Measurements from ENCODE around the gene ADAM22.
A peak's percentile ranks its signal among the peaks of the same experiment; 100 is the strongest.

ADAM22 gene

DNA sequence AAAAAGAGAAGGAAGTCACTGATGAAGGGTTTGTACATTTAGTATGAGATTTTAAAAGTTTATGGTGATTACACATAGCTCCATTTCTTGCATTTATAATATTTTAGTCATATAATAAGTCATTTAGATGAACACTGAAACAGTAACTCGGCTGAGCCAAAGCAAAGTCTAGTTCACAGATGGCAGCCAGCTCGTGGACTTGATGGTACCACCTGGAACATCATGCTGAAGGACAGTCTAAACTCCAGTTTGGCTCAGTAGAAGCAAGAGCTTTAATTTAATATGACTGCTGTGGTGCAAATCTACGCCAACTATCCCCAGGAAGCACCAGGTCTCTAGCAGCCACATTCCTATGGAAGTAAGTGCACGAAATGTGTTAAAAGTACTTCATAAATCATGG is 269.4 kb downstream of the ADAM22 start:
- no peak overlapping the region for H3K9ac ChIP-seq (ENCODE audit: low read length)
- H3K27me3 ChIP-seq (replicated peaks; ENCODE audit: control insufficient read depth, insufficient read depth, low read length) = no peaks in the 10 kb centered on the region
- H3K4me1 ChIP-seq (ENCODE audit: control insufficient read depth, insufficient read depth, low read length) = no peaks in the 10 kb centered on the region
- no peaks in the 10 kb centered on the region for H3K9me3 ChIP-seq (ENCODE audit: control insufficient read depth, low read length)
- H3K4me3 ChIP-seq (ENCODE audit: low read length) = no peak overlapping the region
- peaks cover 60% of the 10 kb centered on the region for H3K36me3 ChIP-seq (ENCODE audit: control insufficient read depth, insufficient read depth, low read length, severe bottlenecking)
- no peak for DNase-seq (ENCODE audit: low read depth)

DNA sequence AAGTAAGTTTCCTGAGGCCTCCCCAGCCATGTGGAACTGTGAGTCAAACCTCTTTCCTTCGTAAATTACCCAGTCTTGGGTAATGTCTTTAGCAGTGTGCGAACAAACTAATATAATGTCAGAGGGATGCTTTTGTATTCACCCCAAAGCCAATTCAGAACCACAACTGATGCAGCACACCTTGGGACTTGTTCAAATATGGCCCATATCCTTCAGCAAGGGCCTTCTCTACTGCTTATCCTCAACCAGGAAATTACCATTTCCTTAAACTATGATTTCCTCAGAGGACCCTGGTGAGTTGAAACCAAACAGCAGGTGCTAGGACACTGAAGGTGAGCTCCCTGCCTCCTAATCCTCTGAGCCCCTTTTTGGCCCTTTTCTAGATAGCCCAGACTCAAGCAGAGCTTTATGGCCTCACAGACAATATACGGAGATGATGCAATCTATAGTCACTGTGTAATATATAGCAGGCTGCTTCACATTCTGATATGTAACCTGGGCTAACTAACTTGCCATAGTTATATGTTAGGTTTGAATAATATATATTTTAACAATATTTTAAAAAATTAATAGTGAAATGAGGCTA is 270.6 kb downstream of the ADAM22 start:
- DNase-seq (ENCODE audit: low read depth) = no peak

DNA sequence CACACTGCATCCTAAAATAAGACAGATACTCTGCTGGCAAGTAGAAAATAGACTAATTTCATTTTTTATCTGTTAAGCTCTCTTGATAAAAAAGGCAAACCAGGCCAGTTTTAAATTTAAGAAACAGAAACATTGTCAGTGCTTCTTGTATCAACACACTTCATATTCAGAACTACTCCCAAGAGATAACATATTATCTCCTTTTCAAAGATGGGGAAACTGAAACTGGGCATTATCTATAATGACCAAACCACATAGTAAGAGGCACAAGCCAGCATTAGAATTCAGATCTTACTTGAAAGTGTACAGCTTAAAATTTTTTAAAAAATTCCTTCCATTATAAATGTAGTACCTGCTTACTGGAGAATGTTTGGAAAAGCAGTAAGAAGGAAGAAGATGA is 271.1 kb downstream of the ADAM22 start:
- no peak overlapping the region for H3K4me3 ChIP-seq (ENCODE audit: low read length)
- no peaks in the 10 kb centered on the region for H3K27me3 ChIP-seq (replicated peaks; ENCODE audit: control insufficient read depth, insufficient read depth, low read length)
- no peak for DNase-seq (ENCODE audit: low read depth)
- H3K9ac ChIP-seq (ENCODE audit: low read length) = no peak overlapping the region
- no peaks in the 10 kb centered on the region for H3K9me3 ChIP-seq (ENCODE audit: control insufficient read depth, low read length)
- no peaks in the 10 kb centered on the region for H3K4me1 ChIP-seq (ENCODE audit: control insufficient read depth, insufficient read depth, low read length)
- peaks cover 77% of the 10 kb centered on the region for H3K36me3 ChIP-seq (ENCODE audit: control insufficient read depth, insufficient read depth, low read length, severe bottlenecking)

More for the DNA sequence above, 270.6 kb downstream of the ADAM22 start:
- H3K27me3 ChIP-seq (replicated peaks; ENCODE audit: control insufficient read depth, insufficient read depth, low read length) = no peaks in the 10 kb centered on the region
- no peak overlapping the region for H3K4me3 ChIP-seq (ENCODE audit: low read length)
- peaks cover 72% of the 10 kb centered on the region for H3K36me3 ChIP-seq (ENCODE audit: control insufficient read depth, insufficient read depth, low read length, severe bottlenecking)
- H3K4me1 ChIP-seq (ENCODE audit: control insufficient read depth, insufficient read depth, low read length) = no peaks in the 10 kb centered on the region
- H3K9ac ChIP-seq (ENCODE audit: low read length) = no peak overlapping the region
- H3K9me3 ChIP-seq (ENCODE audit: control insufficient read depth, low read length) = no peaks in the 10 kb centered on the region

DNA sequence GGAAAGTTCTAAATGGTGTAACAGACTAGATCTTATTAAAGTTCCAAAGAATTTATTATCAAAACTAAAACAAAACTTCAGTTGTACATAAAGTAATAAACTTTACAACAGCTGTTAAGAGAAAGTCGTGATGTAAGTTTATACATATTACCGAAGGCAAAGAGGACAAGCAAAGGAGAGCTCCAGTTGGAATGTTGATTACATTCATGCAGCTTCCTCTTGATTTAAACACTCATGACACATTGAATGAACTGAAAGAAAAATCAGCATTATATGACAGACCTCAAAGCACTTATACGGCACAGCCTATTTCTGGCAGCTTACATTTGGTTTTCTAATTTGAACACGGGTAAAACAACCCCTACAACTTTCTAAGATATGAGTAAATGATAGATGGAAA is 272.2 kb downstream of the ADAM22 start:
- DNase-seq (ENCODE audit: low read depth) = no peak
- Histone ChIP-seq H3K9me3 (ENCODE audit: control insufficient read depth, low read length) (no peaks in the 10 kb centered on the region), H3K27me3 (replicated peaks; ENCODE audit: control insufficient read depth, insufficient read depth, low read length) (no peaks in the 10 kb centered on the region), H3K36me3 (ENCODE audit: control insufficient read depth, insufficient read depth, low read length, severe bottlenecking) (peaks cover 87% of the 10 kb centered on the region), H3K4me3 (ENCODE audit: low read length) (no peak overlapping the region), H3K4me1 (ENCODE audit: control insufficient read depth, insufficient read depth, low read length) (no peaks in the 10 kb centered on the region), H3K9ac (ENCODE audit: low read length) (no peak overlapping the region)

DNA sequence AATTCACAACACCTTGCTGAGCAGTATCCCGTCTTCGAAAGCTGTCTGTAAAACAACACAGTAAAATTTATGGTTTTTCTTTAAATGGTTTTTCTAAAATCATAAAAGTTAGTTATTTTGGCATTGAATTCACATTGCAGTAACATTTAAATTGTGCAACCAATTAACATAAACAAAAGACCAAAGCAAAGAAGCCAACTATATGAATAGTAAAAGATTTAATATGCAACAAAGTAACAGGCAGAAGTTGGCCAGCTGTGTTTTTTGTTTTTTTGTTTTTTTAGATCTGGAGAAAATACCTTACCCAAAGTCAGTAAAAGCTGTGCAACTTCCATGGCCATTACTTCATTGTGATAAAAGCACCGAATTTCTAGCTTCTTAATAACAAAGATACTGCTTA is 274.5 kb downstream of the ADAM22 start:
- H3K4me3 ChIP-seq (ENCODE audit: low read length) = no peak overlapping the region
- DNase-seq (ENCODE audit: low read depth) = no peak
- no peaks in the 10 kb centered on the region for H3K9me3 ChIP-seq (ENCODE audit: control insufficient read depth, low read length)
- no peaks in the 10 kb centered on the region for H3K27me3 ChIP-seq (replicated peaks; ENCODE audit: control insufficient read depth, insufficient read depth, low read length)
- no peaks in the 10 kb centered on the region for H3K4me1 ChIP-seq (ENCODE audit: control insufficient read depth, insufficient read depth, low read length)
- H3K9ac ChIP-seq (ENCODE audit: low read length) = no peak overlapping the region
- peaks cover 99% of the 10 kb centered on the region for H3K36me3 ChIP-seq (ENCODE audit: control insufficient read depth, insufficient read depth, low read length, severe bottlenecking)

DNA sequence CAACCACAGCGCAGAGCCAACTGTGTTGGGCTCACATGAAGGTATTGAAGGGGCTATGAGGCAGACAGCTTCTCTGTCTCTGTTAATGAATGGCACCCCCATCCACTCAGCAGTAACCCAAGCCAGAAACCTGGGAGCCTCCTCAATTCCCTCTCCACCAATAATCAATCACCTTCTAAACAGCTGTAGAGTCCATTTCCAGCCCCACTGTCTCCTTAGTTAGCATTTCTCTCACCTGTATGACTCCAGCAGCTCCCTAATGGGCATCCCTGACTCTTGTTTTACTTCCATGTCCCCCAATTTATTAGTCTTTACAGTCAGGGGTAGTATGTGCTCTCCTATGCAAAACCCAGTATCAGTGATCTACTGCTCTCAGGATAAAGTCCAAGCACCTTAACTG is 278.9 kb downstream of the ADAM22 start:
- Histone ChIP-seq H3K4me1 (ENCODE audit: control insufficient read depth, insufficient read depth, low read length) (peaks cover 7% of the 10 kb centered on the region), H3K9ac (ENCODE audit: low read length) (no peak overlapping the region), H3K9me3 (ENCODE audit: control insufficient read depth, low read length) (no peaks in the 10 kb centered on the region), H3K27me3 (replicated peaks; ENCODE audit: control insufficient read depth, insufficient read depth, low read length) (no peaks in the 10 kb centered on the region), H3K4me3 (ENCODE audit: low read length) (no peak overlapping the region), H3K36me3 (ENCODE audit: control insufficient read depth, insufficient read depth, low read length, severe bottlenecking) (peaks cover 89% of the 10 kb centered on the region)
- no peak for DNase-seq (ENCODE audit: low read depth)

DNA sequence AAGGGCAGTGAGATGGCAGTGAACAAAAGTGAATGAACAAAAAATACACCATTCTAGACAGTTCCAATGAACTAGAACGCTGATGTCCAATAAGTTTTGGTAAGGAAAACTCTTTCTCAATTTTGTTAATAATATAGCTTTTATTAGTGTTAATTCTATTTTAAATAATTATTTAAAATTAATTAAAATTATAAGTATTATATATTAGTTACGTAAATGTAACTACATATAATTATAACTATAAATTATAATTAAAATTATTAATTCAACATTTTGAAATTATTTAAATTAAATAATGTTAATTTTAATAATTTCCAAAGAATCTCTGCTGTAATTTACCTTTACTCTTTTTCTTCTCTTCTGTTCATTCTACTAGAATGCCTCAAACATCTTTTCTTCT is 280.4 kb downstream of the ADAM22 start:
- DNase-seq (ENCODE audit: low read depth) = no peak
- Histone ChIP-seq H3K36me3 (ENCODE audit: control insufficient read depth, insufficient read depth, low read length, severe bottlenecking) (peaks cover 73% of the 10 kb centered on the region), H3K9ac (ENCODE audit: low read length) (no peak overlapping the region)

DNA sequence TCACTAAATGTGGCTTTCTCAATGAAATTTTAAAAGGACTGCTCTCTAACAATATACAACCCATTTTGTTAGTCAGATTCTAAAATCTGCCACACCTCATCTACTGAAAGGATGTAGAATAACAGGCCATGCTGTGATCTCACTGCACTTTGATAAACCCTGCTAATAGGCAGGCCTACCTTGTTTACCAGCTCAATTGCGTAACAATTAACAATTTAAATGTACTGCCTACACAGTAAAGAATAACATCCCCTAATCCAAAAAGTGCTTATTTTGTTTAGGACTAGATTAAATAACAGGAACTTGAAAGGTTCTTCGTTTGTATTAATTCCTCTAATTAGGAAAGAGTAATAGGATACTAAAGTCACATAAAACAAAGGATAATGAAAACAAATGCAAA is 281.2 kb downstream of the ADAM22 start:
- Histone ChIP-seq H3K9ac (ENCODE audit: low read length) (no peak overlapping the region), H3K4me1 (ENCODE audit: control insufficient read depth, insufficient read depth, low read length) (peaks cover 18% of the 10 kb centered on the region), H3K36me3 (ENCODE audit: control insufficient read depth, insufficient read depth, low read length, severe bottlenecking) (peaks cover 65% of the 10 kb centered on the region), H3K4me3 (ENCODE audit: low read length) (no peak overlapping the region), H3K27me3 (replicated peaks; ENCODE audit: control insufficient read depth, insufficient read depth, low read length) (no peaks in the 10 kb centered on the region), H3K9me3 (ENCODE audit: control insufficient read depth, low read length) (no peaks in the 10 kb centered on the region)
- no peak for DNase-seq (ENCODE audit: low read depth)

More for the DNA sequence above, 280.4 kb downstream of the ADAM22 start:
- Histone ChIP-seq H3K4me1 (ENCODE audit: control insufficient read depth, insufficient read depth, low read length) (peaks cover 18% of the 10 kb centered on the region), H3K9me3 (ENCODE audit: control insufficient read depth, low read length) (no peaks in the 10 kb centered on the region), H3K27me3 (replicated peaks; ENCODE audit: control insufficient read depth, insufficient read depth, low read length) (no peaks in the 10 kb centered on the region), H3K4me3 (ENCODE audit: low read length) (no peak overlapping the region)

DNA sequence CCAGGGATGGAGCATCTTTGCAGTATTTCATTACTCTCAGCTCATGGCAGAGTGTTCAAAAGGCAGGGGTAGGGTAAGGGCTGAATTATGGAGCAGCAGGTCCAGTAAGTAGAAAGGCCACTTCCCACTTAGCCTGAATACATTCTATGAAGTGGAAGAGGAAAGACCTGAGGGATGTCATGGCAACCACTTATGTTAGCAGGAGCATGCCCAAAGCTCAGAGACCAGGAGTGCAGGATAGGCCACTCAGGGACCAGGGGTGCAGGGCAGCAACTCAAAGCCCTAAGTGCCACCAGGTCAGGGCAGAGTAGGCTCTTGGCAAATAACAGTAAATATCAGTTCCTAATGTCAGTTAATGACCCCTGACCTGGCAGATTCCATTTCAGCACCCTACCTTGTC is 282.2 kb downstream of the ADAM22 start:
- H3K27me3 ChIP-seq (replicated peaks; ENCODE audit: control insufficient read depth, insufficient read depth, low read length) = no peaks in the 10 kb centered on the region
- peaks cover 24% of the 10 kb centered on the region for H3K4me1 ChIP-seq (ENCODE audit: control insufficient read depth, insufficient read depth, low read length)
- H3K4me3 ChIP-seq (ENCODE audit: low read length) = no peak overlapping the region
- H3K9ac ChIP-seq (ENCODE audit: low read length) = no peak overlapping the region
- H3K36me3 ChIP-seq (ENCODE audit: control insufficient read depth, insufficient read depth, low read length, severe bottlenecking) = peaks cover 56% of the 10 kb centered on the region
- no peaks in the 10 kb centered on the region for H3K9me3 ChIP-seq (ENCODE audit: control insufficient read depth, low read length)
- no peak for DNase-seq (ENCODE audit: low read depth)

DNA sequence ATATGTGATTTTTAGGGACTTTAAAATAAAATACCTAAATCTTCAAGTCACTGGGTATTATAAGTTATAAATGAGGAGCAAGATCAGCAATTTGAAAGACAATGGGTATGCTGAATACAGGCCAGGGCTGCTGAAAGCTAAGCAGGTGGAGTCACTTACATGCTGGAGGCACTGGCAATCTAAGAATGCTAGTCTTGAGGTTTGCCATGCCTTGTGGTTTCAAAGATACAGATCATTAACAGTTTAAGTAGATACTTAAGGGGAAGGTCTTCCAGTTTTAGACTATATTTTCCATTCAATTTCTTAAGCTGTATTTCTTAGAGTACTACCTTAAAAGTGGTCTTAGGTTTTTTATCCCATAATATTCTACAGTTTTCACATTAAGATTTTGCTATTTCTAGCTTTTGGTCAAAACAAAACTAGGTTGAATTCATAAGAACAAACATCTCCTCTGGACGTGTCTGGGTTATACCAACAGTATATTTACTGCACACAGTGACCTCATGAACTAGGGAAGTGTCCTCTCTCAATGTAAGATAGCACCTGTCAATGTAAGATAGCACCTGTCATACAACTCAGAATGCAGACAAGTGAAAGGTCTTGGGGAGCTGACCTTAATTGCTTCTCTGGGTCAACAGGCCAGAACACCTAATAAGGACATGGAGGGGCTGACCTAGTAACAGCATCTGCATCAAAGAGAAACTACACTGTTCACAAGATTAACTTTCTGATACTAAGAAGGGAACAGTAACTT is 283.8 kb downstream of the ADAM22 start:
- H3K9me3 ChIP-seq (ENCODE audit: control insufficient read depth, low read length) = no peaks in the 10 kb centered on the region
- H3K9ac ChIP-seq (ENCODE audit: low read length) = peak overlapping the region; percentile 95
- no peaks in the 10 kb centered on the region for H3K27me3 ChIP-seq (replicated peaks; ENCODE audit: control insufficient read depth, insufficient read depth, low read length)
- DNase-seq (ENCODE audit: low read depth) = no peak
- peaks cover 26% of the 10 kb centered on the region for H3K4me1 ChIP-seq (ENCODE audit: control insufficient read depth, insufficient read depth, low read length)
- peak overlapping the region; percentile 98 for H3K4me3 ChIP-seq (ENCODE audit: low read length)
- peaks cover 41% of the 10 kb centered on the region for H3K36me3 ChIP-seq (ENCODE audit: control insufficient read depth, insufficient read depth, low read length, severe bottlenecking)

DNA sequence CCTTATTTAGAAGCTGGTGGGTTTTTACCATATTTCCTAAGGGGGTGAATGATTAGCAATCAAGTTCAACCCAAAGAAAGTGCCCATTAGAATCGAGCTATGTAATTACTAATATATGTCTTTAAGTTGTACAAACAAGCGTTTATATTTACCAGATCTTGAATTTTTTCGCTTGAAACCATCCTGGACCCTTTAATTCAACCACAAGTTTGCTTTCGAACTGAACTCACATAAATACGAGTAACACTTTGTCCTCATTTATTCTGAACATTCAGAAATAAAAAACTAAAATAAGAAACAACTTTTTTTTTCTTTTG is 284.3 kb downstream of the ADAM22 start:
- Histone ChIP-seq H3K9ac (ENCODE audit: low read length) (peak overlapping the region; percentile 95), H3K4me3 (ENCODE audit: low read length) (peak overlapping the region; percentile 98), H3K36me3 (ENCODE audit: control insufficient read depth, insufficient read depth, low read length, severe bottlenecking) (peaks cover 35% of the 10 kb centered on the region), H3K27me3 (replicated peaks; ENCODE audit: control insufficient read depth, insufficient read depth, low read length) (no peaks in the 10 kb centered on the region), H3K4me1 (ENCODE audit: control insufficient read depth, insufficient read depth, low read length) (peaks cover 26% of the 10 kb centered on the region), H3K9me3 (ENCODE audit: control insufficient read depth, low read length) (no peaks in the 10 kb centered on the region)
- no peak for DNase-seq (ENCODE audit: low read depth)
